ENCODE results near the gene ZCCHC24.

The ZCCHC24 gene

DNA sequence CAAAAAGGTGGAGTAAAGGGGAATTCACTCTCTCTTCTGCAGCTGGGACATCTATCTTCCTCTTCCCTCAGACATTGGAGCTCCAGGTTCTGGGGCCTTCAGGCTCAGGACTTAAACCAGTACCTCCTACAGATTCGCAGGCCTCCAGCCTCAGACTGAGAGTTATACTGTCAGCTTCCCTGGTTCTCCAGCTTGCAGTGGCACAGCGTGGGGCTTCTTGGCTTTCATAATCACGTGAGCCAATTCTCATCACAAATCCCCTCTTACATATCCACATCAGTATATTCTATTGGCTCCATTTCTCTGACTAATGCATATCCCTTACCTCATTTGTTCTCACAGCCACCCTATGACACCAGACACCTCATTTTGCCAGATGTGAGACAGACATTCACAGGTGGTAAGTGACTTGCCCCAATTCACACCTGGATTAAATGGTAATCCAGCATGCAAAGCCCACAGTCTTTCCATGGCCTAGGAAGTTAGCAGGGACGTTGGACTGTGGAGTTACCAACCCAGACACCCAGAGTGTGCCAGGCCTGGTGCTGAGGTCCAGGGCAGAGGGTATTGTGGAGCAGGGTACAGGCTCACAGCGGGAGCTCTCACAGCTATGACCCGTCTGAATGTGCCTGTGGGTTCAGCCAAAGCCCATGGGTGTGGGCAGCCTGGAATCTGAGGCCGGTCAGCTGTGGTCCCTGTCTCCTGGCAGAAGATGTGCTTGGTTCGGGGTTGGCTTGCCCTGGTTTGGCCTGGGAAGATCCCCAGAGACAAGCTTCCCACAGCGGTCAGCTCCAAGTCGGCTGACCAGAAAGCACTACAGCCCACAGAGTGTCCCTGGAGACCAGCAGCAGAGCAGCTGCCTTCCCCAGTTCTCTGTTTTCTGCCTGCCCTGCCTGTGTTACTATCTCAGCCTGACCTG lies 18.4 kb upstream of the ZCCHC24 start:
- Mint-ChIP-seq H3K4me1 (peaks cover 19% of the 10 kb centered on the region), H3K4me3 (no peak overlapping the region), H3K27ac (no peak overlapping the region), H3K36me3 (ENCODE audit: low read depth) (no peaks in the 10 kb centered on the region), H3K27me3 (ENCODE audit: low read depth) (no peaks in the 10 kb centered on the region), H3K9me3 (no peaks in the 10 kb centered on the region)
- TF ChIP-seq, protein P1, sequence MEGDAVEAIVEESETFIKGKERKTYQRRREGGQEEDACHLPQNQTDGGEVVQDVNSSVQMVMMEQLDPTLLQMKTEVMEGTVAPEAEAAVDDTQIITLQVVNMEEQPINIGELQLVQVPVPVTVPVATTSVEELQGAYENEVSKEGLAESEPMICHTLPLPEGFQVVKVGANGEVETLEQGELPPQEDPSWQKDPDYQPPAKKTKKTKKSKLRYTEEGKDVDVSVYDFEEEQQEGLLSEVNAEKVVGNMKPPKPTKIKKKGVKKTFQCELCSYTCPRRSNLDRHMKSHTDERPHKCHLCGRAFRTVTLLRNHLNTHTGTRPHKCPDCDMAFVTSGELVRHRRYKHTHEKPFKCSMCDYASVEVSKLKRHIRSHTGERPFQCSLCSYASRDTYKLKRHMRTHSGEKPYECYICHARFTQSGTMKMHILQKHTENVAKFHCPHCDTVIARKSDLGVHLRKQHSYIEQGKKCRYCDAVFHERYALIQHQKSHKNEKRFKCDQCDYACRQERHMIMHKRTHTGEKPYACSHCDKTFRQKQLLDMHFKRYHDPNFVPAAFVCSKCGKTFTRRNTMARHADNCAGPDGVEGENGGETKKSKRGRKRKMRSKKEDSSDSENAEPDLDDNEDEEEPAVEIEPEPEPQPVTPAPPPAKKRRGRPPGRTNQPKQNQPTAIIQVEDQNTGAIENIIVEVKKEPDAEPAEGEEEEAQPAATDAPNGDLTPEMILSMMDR (IDR thresholded peaks at IDR 0.05; ENCODE audit: unreplicated experiment in 3 of 3), result no peak

DNA sequence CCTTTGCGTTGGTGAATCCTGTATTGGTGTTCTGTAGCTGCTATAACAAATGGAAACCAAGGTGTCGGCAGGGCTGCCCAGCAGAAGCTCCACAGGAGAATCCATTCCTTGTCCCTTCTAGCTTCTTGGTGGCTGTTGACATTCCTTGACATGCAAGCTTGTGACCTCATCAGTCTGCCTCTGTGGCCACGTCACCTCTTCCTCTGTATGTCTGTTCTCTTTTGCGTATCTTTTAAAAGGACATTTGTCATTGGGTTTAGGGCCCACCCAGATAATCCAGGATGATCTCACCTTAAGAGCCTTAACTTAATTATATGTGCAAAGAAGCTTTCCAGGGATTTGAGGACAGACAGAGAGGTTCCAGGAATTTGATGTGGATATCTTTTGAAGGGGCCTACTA lies 15.3 kb upstream of the ZCCHC24 start:
- no peaks in the 10 kb centered on the region for H3K36me3 Mint-ChIP-seq (ENCODE audit: low read depth)
- no peak overlapping the region for H3K27ac Mint-ChIP-seq
- peaks cover 5% of the 10 kb centered on the region for H3K4me1 Mint-ChIP-seq
- peaks cover 9% of the 10 kb centered on the region for H3K27me3 Mint-ChIP-seq (ENCODE audit: low read depth)
- no peaks in the 10 kb centered on the region for H3K9me3 Mint-ChIP-seq
- no peak overlapping the region for H3K4me3 Mint-ChIP-seq
- TF ChIP-seq, protein P1 (IDR thresholded peaks at IDR 0.05; ENCODE audit: unreplicated experiment in 3 of 3), result no peak

DNA sequence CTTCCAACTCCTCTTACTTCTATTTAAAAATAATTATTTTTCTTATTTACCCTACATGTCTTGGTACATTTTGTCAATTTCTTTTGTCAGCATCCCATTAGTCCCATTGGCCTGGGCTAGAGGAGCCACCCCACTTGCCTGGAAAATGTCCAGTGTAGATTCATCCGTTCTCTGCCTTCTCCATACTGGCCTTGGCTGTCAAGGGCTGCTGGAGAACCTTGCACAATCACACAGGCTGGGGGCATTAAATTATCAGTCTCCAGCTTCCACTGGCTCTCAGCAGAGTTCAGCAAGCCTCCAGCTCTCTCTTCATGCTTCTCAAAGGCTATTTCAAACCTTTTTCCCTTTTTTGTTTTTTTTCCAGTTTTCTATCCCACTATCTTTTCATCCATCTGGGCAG lies 13.8 kb upstream of the ZCCHC24 start:
- Mint-ChIP-seq H3K27me3 (ENCODE audit: low read depth) (peaks cover 9% of the 10 kb centered on the region), H3K4me3 (no peak overlapping the region), H3K4me1 (no peaks in the 10 kb centered on the region), H3K36me3 (ENCODE audit: low read depth) (no peaks in the 10 kb centered on the region), H3K27ac (no peak overlapping the region), H3K9me3 (no peaks in the 10 kb centered on the region)
- TF ChIP-seq, protein P1 (IDR thresholded peaks at IDR 0.05; ENCODE audit: unreplicated experiment in 3 of 3), result no peak

DNA sequence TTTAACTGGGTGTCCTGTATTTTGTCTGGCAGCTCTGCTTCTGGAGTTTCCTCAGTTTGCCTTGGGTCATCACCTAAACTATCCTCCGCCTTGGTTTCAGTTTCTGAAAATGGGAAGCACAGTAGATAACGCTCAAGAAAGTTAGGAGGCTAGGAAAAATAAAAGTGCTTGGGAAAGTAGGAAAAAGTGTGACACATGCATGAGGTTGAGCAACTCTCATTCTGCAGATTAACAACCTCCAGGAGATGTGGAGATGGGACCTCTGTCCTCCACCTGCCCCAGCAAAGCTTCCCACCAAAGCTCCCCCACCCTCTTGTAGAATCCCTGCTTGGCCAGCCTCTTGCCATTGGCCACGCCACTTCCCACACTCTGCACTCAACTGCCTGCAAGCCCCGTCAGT lies 13.1 kb upstream of the ZCCHC24 start:
- TF ChIP-seq, protein P1 (IDR thresholded peaks at IDR 0.05; ENCODE audit: unreplicated experiment in 3 of 3), result no peak
- H3K4me3 Mint-ChIP-seq, result no peak overlapping the region
- H3K9me3 Mint-ChIP-seq, result no peaks in the 10 kb centered on the region
- peaks cover 2% of the 10 kb centered on the region for H3K4me1 Mint-ChIP-seq
- no peak overlapping the region for H3K27ac Mint-ChIP-seq
- no peaks in the 10 kb centered on the region for H3K36me3 Mint-ChIP-seq (ENCODE audit: low read depth)
- peaks cover 9% of the 10 kb centered on the region for H3K27me3 Mint-ChIP-seq (ENCODE audit: low read depth)

DNA sequence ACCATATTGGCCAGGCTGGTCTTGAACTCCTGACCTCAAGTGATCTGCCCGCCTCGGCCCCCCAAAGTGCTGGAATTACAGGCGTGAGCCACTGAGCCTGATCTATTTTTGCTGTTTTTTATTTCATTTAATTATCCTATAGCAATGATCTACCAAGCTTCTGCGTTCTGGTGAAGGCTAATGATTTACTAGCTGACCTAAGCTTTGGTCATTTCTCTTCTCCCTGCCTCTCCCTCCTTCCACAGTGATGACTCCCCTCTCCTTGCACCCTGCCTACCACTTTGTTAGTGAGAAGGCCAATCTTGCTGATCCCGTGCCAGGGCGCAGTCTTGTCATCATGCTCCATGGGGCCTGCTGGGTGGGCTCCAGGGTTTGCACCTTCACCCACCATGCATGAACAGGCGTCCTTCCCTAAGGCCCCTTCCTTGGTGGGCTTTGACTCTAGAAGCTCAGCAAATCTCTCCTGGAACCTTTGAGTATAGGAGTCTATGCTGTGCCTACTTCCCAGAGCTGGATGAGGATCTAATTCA lies 11.9 kb upstream of the ZCCHC24 start:
- Mint-ChIP-seq H3K27ac (no peak overlapping the region), H3K27me3 (ENCODE audit: low read depth) (peaks cover 9% of the 10 kb centered on the region), H3K4me3 (no peak overlapping the region), H3K9me3 (no peaks in the 10 kb centered on the region), H3K36me3 (ENCODE audit: low read depth) (no peaks in the 10 kb centered on the region), H3K4me1 (peaks cover 6% of the 10 kb centered on the region)
- TF ChIP-seq, protein P1 (IDR thresholded peaks at IDR 0.05; ENCODE audit: unreplicated experiment in 3 of 3), result no peak
